KOPT-K1 (cell line): ENCODE data around the gene ANO10.
"Not testable (repeated sequence)": the region's sequence is repeated elsewhere in the genome, so short reads cannot be mapped to it uniquely, and the experiment has no call there.

ENCODE experiments used
- H3K27ac ChIP-seq: fragments of 200-600 bp; sonication (generic); 2 replicates; pipeline ENCODE4 v1.5.1; 2016; ENCODE audit warnings: antibody characterized with exemption, mild to moderate bottlenecking, low read depth, low read length; ENCODE audit not compliant: poor library complexity, severe bottlenecking
- H3K36me3 ChIP-seq: fragments of 200-600 bp; sonication (generic); 2 replicates; pipeline ENCODE4 v1.5.1; 2017; ENCODE audit warnings: antibody characterized with exemption, mild to moderate bottlenecking, low read length, moderate library complexity; ENCODE audit not compliant: insufficient read depth
- H3K9me3 ChIP-seq: fragments of 200-600 bp; sonication (generic); 2 replicates; pipeline ENCODE4 v1.5.1; 2017; ENCODE audit warnings: antibody characterized with exemption, low read length, mild to moderate bottlenecking; ENCODE audit not compliant: insufficient read depth, poor library complexity, severe bottlenecking

The ANO10 gene

GRCh38 chr3:43609406-43609805, 12.4 kb downstream of the ANO10 start:
- no peaks in the 10 kb centered on the region for H3K36me3 ChIP-seq
- no peak overlapping the region for H3K27ac ChIP-seq
- H3K9me3 ChIP-seq, result no peaks in the 10 kb centered on the region

GRCh38 chr3:43608751-43609150, 13.1 kb downstream of the ANO10 start:
- Histone ChIP-seq H3K27ac (no peak overlapping the region), H3K36me3 (no peaks in the 10 kb centered on the region), H3K9me3 (no peaks in the 10 kb centered on the region)

GRCh38 chr3:43606284-43606683, 15.5 kb downstream of the ANO10 start:
- Histone ChIP-seq H3K9me3 (no peaks in the 10 kb centered on the region), H3K27ac (no peak overlapping the region), H3K36me3 (no peaks in the 10 kb centered on the region)

- not testable (repeated sequence) for H3K27ac ChIP-seq, H3K9me3 ChIP-seq, H3K36me3 ChIP-seq
Observed at GRCh38 chr3:43599959-43600358, 21.9 kb downstream of the ANO10 start.

- no peak overlapping the region for H3K27ac ChIP-seq
- no peaks in the 10 kb centered on the region for H3K9me3 ChIP-seq
- no peaks in the 10 kb centered on the region for H3K36me3 ChIP-seq
Observed at GRCh38 chr3:43597961-43598360, 23.9 kb downstream of the ANO10 start.

GRCh38 chr3:43596178-43596577, 25.6 kb downstream of the ANO10 start:
- not testable (repeated sequence) for H3K27ac ChIP-seq, H3K9me3 ChIP-seq, H3K36me3 ChIP-seq

GRCh38 chr3:43595280-43595679, 26.5 kb downstream of the ANO10 start:
- H3K27ac ChIP-seq, H3K9me3 ChIP-seq, H3K36me3 ChIP-seq: not testable (repeated sequence)

GRCh38 chr3:43593588-43593987, 28.2 kb downstream of the ANO10 start:
- not testable (repeated sequence) for H3K27ac ChIP-seq, H3K9me3 ChIP-seq, H3K36me3 ChIP-seq

- H3K36me3 ChIP-seq, H3K9me3 ChIP-seq, H3K27ac ChIP-seq: not testable (repeated sequence)
Observed at GRCh38 chr3:43591866-43592265, 29.9 kb downstream of the ANO10 start.

GRCh38 chr3:43587303-43587702, 34.5 kb downstream of the ANO10 start:
- Histone ChIP-seq H3K36me3 (no peaks in the 10 kb centered on the region), H3K9me3 (no peaks in the 10 kb centered on the region), H3K27ac (no peak overlapping the region)

- Histone ChIP-seq H3K36me3 (no peaks in the 10 kb centered on the region), H3K27ac (no peak overlapping the region)
Observed at GRCh38 chr3:43584043-43584826, 37.6 kb downstream of the ANO10 start.

GRCh38 chr3:43583481-43583880, 38.3 kb downstream of the ANO10 start:
- Histone ChIP-seq H3K36me3 (no peaks in the 10 kb centered on the region), H3K27ac (no peak overlapping the region), H3K9me3 (no peaks in the 10 kb centered on the region)

More at GRCh38 chr3:43584043-43584826, 37.6 kb downstream of the ANO10 start:
- H3K9me3 ChIP-seq, result no peaks in the 10 kb centered on the region

GRCh38 chr3:43582866-43583265, 38.9 kb downstream of the ANO10 start:
- no peaks in the 10 kb centered on the region for H3K36me3 ChIP-seq
- no peaks in the 10 kb centered on the region for H3K9me3 ChIP-seq
- no peak overlapping the region for H3K27ac ChIP-seq

GRCh38 chr3:43581343-43581742, 40.5 kb downstream of the ANO10 start:
- H3K36me3 ChIP-seq, result no peaks in the 10 kb centered on the region
- no peak overlapping the region for H3K27ac ChIP-seq
- H3K9me3 ChIP-seq, result no peaks in the 10 kb centered on the region

GRCh38 chr3:43580181-43580580, 41.6 kb downstream of the ANO10 start:
- no peaks in the 10 kb centered on the region for H3K9me3 ChIP-seq
- H3K27ac ChIP-seq, result no peak overlapping the region
- no peaks in the 10 kb centered on the region for H3K36me3 ChIP-seq

- Histone ChIP-seq H3K36me3 (no peaks in the 10 kb centered on the region), H3K9me3 (no peaks in the 10 kb centered on the region), H3K27ac (no peak overlapping the region)
Observed at GRCh38 chr3:43573576-43573975, 48.2 kb downstream of the ANO10 start.
